Measurements from ENCODE around the gene ADAMTS2.

DNA sequence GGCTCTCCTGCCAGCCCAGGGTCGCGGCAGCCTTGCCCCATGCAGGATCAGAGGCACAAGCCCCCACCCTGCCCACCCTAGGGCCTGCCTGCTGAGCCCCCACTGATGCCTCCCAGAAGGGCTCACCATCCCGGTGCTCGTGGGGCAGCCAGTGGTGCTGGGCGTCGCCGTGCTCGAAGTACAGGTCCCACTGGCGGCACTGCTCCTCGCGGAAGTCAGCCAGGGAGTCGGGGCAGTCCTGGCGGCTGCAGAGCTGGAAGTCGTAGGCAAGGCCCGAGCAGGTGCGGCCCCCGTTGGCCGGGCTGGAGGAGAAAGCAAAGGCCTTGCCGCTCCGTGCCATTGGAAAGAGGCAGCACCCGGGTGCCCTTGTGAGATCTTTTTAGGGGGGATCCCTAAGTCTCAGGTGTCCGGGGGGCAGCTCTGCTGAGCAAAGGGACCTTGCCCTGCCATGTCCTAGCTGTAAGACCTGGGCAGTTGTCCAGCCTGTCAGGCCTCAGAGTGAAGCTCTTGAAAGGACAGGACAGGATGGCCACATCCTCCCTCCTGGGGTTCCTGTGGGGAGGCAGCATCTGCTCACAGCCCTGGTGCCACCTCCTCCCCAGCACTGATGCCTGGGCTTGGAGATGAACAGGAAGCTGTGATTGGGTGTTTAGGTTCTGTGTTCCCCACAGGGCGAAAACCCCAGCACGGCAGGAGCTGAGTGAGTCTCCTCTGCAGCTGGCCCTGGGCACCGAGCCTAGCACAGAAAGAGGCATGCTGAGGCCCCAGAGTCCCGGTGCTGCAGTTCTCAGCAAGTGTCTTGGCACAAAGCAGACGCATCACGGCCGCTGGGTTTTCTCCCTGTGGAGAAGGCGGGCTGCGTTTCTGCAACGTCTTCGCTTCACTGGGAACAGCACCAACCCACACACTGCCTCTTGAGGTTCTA is 207.4 kb downstream of the ADAMTS2 start:
- TF ChIP-seq EZH2 (IDR thresholded peaks at IDR 0.05) (no peak), EZH2phosphoT487 (IDR thresholded peaks at IDR 0.05) (no peak)

Data from neural progenitor cell (in vitro differentiated cells).